H1 (cell line): ENCODE data around the gene PITPNM1. TPM values are rescaled to one million over a fixed set of nuclear protein-coding genes. Genes with fewer than 3 reads are reported as not detected.

Source experiments
- CTCF ChIA-PET: fragments of 300-600 bp; sonication (Branson Sonifier 250); formaldehyde crosslinking; loops from one replicate; lab custom pipeline; 2021; ENCODE audit not compliant: partially characterized antibody; lab: Charles Lee
- POLR2A ChIA-PET: fragments of 300-600 bp; sonication (Branson Sonifier 250); formaldehyde crosslinking; loops from one replicate; lab custom pipeline; 2021; ENCODE audit warnings: inconsistent platforms; ENCODE audit not compliant: partially characterized antibody; lab: Charles Lee
- DNase-seq, 2 experiments: peaks; one replicate each; pipeline versions ENCODE4 v3.0.0 to v3.0.0-alpha.2; 2010 to 2022; ENCODE audit warnings: low spot score in 2 of 2, low read depth in 1 of 2, mixed read lengths in 1 of 2
- FAIRE-seq: peaks from 2 replicates; lab custom pipeline; 2011; peaks lifted over from hg19 to GRCh38; lab: Jason Lieb, UNC
- H2AFZ ChIP-seq: 2 replicates; pipeline ENCODE4 v1.8.1; 2012; ENCODE audit warnings: low read length, inconsistent platforms
- H2AK5ac ChIP-seq: 2 replicates; pipeline ENCODE4 v1.6.1; 2013; ENCODE audit warnings: low read depth, low read length
- H2BK120ac ChIP-seq: replicated peaks from 2 replicates; pipeline ENCODE3; 2013; ENCODE audit warnings: low read depth, low read length, inconsistent platforms
- H2BK12ac ChIP-seq: 2 replicates; pipeline ENCODE4 v1.6.1; 2013; ENCODE audit warnings: low read depth, low read length
- H2BK15ac ChIP-seq: 2 replicates; pipeline ENCODE4 v1.6.1; 2013; ENCODE audit warnings: low read length
- H2BK20ac ChIP-seq: 2 replicates; pipeline ENCODE4 v1.6.1; 2013; ENCODE audit warnings: low read length
- H2BK5ac ChIP-seq: 2 replicates; pipeline ENCODE4 v1.6.1; 2013; ENCODE audit warnings: low read depth, low read length
- H3K14ac ChIP-seq: 2 replicates; pipeline ENCODE4 v1.6.1; 2013; ENCODE audit warnings: inconsistent platforms; ENCODE audit not compliant: insufficient read length
- H3K18ac ChIP-seq: 2 replicates; pipeline ENCODE4 v1.6.1; 2013; ENCODE audit warnings: low read length; ENCODE audit errors: extremely low read depth
- H3K23ac ChIP-seq: 2 replicates; pipeline ENCODE4 v1.6.1; 2013; ENCODE audit warnings: inconsistent platforms; ENCODE audit not compliant: insufficient read length
- H3K23me2 ChIP-seq: 2 replicates; pipeline ENCODE4 v1.6.1; 2013; ENCODE audit warnings: low read depth, low read length
- H3K27ac ChIP-seq: 2 replicates; pipeline ENCODE4 v1.6.1; 2011; ENCODE audit warnings: low read depth, low read length, inconsistent platforms
- H3K27me3 ChIP-seq, 4 experiments: replicated peaks in 1 of 4; 1 replicate in 1 of 4; 2 replicates in 3 of 4; pipeline versions ENCODE4 v1.6.1 to v1.8.1; 2011 to 2013; ENCODE audit warnings: low read length in 3 of 4, mild to moderate bottlenecking in 3 of 4, inconsistent platforms in 2 of 4, mixed read lengths in 2 of 4, moderate library complexity in 1 of 4; ENCODE audit not compliant: control insufficient read depth in 3 of 4, insufficient read depth in 3 of 4; ENCODE audit errors: extremely low read depth in 1 of 4
- H3K36me3 ChIP-seq, 4 experiments: 2 replicates each; pipeline versions ENCODE4 v1.6.1 to v1.8.1; 2011 to 2013; ENCODE audit warnings: mild to moderate bottlenecking in 4 of 4, low read length in 3 of 4, moderate library complexity in 2 of 4, control low read depth in 1 of 4, inconsistent platforms in 1 of 4; ENCODE audit not compliant: insufficient read depth in 4 of 4, control insufficient read depth in 2 of 4
- H3K4ac ChIP-seq: replicated peaks from 2 replicates; pipeline ENCODE3; 2013; ENCODE audit warnings: low read length, low read depth, mixed read lengths, inconsistent platforms; ENCODE audit not compliant: insufficient read length
- H3K4me1 ChIP-seq, 4 experiments: replicated peaks in 1 of 4; 1 replicate in 1 of 4; 2 replicates in 3 of 4; pipeline versions ENCODE4 v1.6.1 to v1.8.1; 2011 to 2013; ENCODE audit warnings: low read length in 3 of 4, inconsistent platforms in 2 of 4, mixed read lengths in 1 of 4; ENCODE audit not compliant: insufficient read depth in 4 of 4, control insufficient read depth in 3 of 4
- H3K4me2 ChIP-seq, 2 experiments: 2 replicates each; pipeline versions ENCODE4 v1.6.1 to v1.8.1; 2011 to 2013; ENCODE audit warnings: low read depth in 2 of 2, low read length in 2 of 2, control low read depth in 1 of 2, inconsistent platforms in 1 of 2, mild to moderate bottlenecking in 1 of 2; ENCODE audit not compliant: insufficient read depth in 1 of 2
- H3K4me3 ChIP-seq, 4 experiments: fragments of 200-600, 300-600 bp in 1 of 4; sonication (generic), shearing (Covaris generic), sonication (Bioruptor Twin) in 1 of 4; 2 replicates each; pipeline versions ENCODE4 v1.5.1 to v1.8.1; 2011 to 2016; ENCODE audit warnings: low read length in 4 of 4, low read depth in 3 of 4, control low read depth in 2 of 4, inconsistent platforms in 2 of 4, mild to moderate bottlenecking in 2 of 4, mixed read lengths in 1 of 4, moderate library complexity in 1 of 4; ENCODE audit not compliant: insufficient read depth in 2 of 4; ENCODE audit errors: extremely low read depth in 1 of 4
- H3K56ac ChIP-seq: replicated peaks from 2 replicates; pipeline ENCODE3; 2013; ENCODE audit warnings: low read depth, mild to moderate bottlenecking, mixed read lengths, low read length, inconsistent platforms; ENCODE audit not compliant: insufficient read length
- H3K79me1 ChIP-seq: 2 replicates; pipeline ENCODE4 v1.6.1; 2013; ENCODE audit warnings: low read depth, low read length, control low read depth
- H3K79me2 ChIP-seq, 2 experiments: 2 replicates each; pipeline versions ENCODE4 v1.6.1 to v1.8.1; 2012 to 2013; ENCODE audit warnings: low read length in 2 of 2, mild to moderate bottlenecking in 2 of 2, inconsistent platforms in 1 of 2; ENCODE audit not compliant: insufficient read depth in 2 of 2, control insufficient read depth in 1 of 2
- H3K9ac ChIP-seq, 4 experiments: replicated peaks in 1 of 4; 1 replicate in 1 of 4; 2 replicates in 3 of 4; pipeline versions ENCODE4 v1.6.1 to v1.8.1; 2011 to 2013; ENCODE audit warnings: low read depth in 3 of 4, low read length in 3 of 4, control low read depth in 2 of 4, mild to moderate bottlenecking in 2 of 4, moderate library complexity in 2 of 4, inconsistent platforms in 1 of 4; ENCODE audit errors: extremely low read depth in 1 of 4
- H3K9me3 ChIP-seq, 2 experiments: 2 replicates each; pipeline versions ENCODE4 v1.6.1 to v1.8.1; 2012 to 2013; ENCODE audit warnings: mild to moderate bottlenecking in 2 of 2, moderate library complexity in 2 of 2, control low read depth in 1 of 2, inconsistent platforms in 1 of 2, low read depth in 1 of 2, low read length in 1 of 2, mixed read lengths in 1 of 2; ENCODE audit not compliant: insufficient read depth in 2 of 2
- H4K20me1 ChIP-seq, 2 experiments: replicated peaks in 1 of 2; 2 replicates each; pipeline versions ENCODE3 to v1.8.1; 2011 to 2013; ENCODE audit warnings: inconsistent platforms in 2 of 2, low read length in 2 of 2, mild to moderate bottlenecking in 1 of 2; ENCODE audit not compliant: insufficient read depth in 2 of 2, control insufficient read depth in 1 of 2
- H4K5ac ChIP-seq: 2 replicates; pipeline ENCODE4 v1.6.1; 2013; ENCODE audit warnings: low read length, low read depth, mixed read lengths, inconsistent platforms; ENCODE audit not compliant: insufficient read length
- H4K8ac ChIP-seq: 2 replicates; pipeline ENCODE4 v1.8.0; 2013; ENCODE audit warnings: mild to moderate bottlenecking, moderate library complexity, low read length, inconsistent platforms; ENCODE audit not compliant: insufficient read depth; ENCODE audit errors: extremely low read depth
- H4K91ac ChIP-seq: replicated peaks from 2 replicates; pipeline ENCODE3; 2013; ENCODE audit warnings: low read length, mixed read lengths, inconsistent platforms; ENCODE audit not compliant: insufficient read length
- CBX8 ChIP-seq: fragments of 300-800, 300-1000 bp; sonication (generic); IDR thresholded peaks from 2 replicates; pipeline ENCODE4 v1.7.1; 2016; ENCODE audit warnings: low read depth, low read length, borderline replicate concordance
- GABPA ChIP-seq: IDR thresholded peaks from 2 replicates; pipeline ENCODE4 v1.6.1; 2011; ENCODE audit warnings: mild to moderate bottlenecking, low read length, moderate library complexity, borderline replicate concordance; ENCODE audit not compliant: insufficient read depth
- RFX5 ChIP-seq: IDR thresholded peaks from 2 replicates; pipeline ENCODE4 v1.6.1; 2011; ENCODE audit warnings: low read depth, low read length, improper control_type of control experiment, borderline replicate concordance
- SUZ12 ChIP-seq: fragments of 200-600 bp; sonication (generic); IDR thresholded peaks from 2 replicates; pipeline ENCODE4 v1.6.1; 2012; ENCODE audit warnings: mild to moderate bottlenecking, inconsistent platforms, low read length, moderate library complexity, mixed read lengths
- TEAD4 ChIP-seq: IDR thresholded peaks from 2 replicates; pipeline ENCODE4 v1.6.1; 2012; ENCODE audit warnings: low read depth, low read length, inconsistent platforms, mixed read lengths
- WGBS, 2 experiments: shearing (Covaris generic) in 1 of 2; methylation state at CpG; one replicate each; pipeline versions ENCODE4 v1.1.6 to v1.1.7; 2013 to 2015; ENCODE audit warnings: low lambda C conversion rate in 2 of 2, mixed read lengths in 2 of 2, inconsistent platforms in 1 of 2, low coverage in 1 of 2, missing lambda C conversion rate in 1 of 2; ENCODE audit not compliant: insufficient replicate concordance in 2 of 2, insufficient coverage in 1 of 2, insufficient read length in 1 of 2; ENCODE audit errors: extremely low coverage in 1 of 2, missing lambda C conversion rate in 1 of 2; 5-methylcytosine and 5-hydroxymethylcytosine counted together
- polyA plus RNA-seq, 7 experiments: library from polyadenylated mRNA; depleted of rRNA in 3 of 7; stranded (reverse) in 5 of 7; unstranded in 2 of 7; fragments of >200 nt in 5 of 7; fragments of 200-250 nt in 2 of 7; gene quantifications; 1 replicate in 5 of 7; 2 replicates in 1 of 7; 4 replicates in 1 of 7; pipeline versions ENCODE4 v1.2.1 to v1.2.3, GENCODE V29; 2011 to 2013; ENCODE audit warnings: missing spikeins in 2 of 7, mixed read lengths in 2 of 7
- total RNA-seq: library from RNA; stranded (reverse); fragmentation: NEBNext Ultra II Directional; extraction: Animal tissue kit (Norgen Biotek cat#: 25700); gene quantifications from 2 replicates; pipeline ENCODE4 v1.2.1, GENCODE V29; 2021

Gene PITPNM1
- total and polyA plus RNA-seq, 2 of the 8 experiments (the other 6 are each of a cell fraction or from before 2014, with no cell fraction given) = 27.2 to 52.7 TPM

DNA sequence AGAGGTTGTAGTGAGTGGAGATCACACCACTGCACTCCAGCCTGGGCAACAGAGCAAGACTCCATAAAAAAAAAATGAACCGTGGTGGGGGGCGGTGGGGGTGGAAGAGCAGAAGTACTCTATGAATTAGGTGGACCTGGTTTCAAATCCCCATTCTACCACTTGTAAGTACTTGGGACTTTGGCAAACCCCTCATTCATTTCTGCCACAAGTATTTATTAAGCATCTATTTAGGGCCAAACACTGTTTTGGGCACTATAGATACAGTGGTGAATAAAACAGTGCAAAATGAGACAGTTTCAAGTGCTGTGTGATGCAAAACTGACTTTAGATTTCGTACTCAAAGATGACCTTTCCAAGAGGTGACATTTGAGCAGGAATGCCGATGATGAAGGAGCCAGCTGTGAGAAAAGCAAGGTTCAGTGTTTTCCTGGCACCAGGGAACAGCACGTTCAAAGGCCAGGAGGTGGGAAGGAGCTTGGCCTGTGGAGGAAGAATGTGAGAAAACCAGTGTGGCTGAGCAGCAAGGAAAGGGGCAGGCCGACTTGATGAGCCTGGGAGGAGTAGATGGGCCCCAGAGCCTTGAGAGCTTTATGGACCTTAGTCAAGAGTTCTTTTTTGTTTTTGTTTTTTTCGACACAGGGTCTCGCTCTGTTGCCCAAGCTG, 34.7 kb downstream of the PITPNM1 start:
- no peak overlapping the region for H3K56ac ChIP-seq
- H3K79me1 ChIP-seq = no peaks in the 10 kb centered on the region; the same call in 1 of the 2 replicates
- no peak overlapping the region for H4K8ac ChIP-seq
- no peak overlapping the region for H2BK120ac ChIP-seq
- no peak overlapping the region for H4K5ac ChIP-seq
- peaks cover 0 to 9% (median 3%) of the 10 kb centered on the region in 4 experiments; a peak in 5 of 7 replicates for H3K4me1 ChIP-seq
- no peak overlapping the region for H3K4ac ChIP-seq
- no peak overlapping the region for H2AK5ac ChIP-seq
- no peak overlapping the region for H3K9ac ChIP-seq
- no peak overlapping the region for H3K14ac ChIP-seq
- H4K20me1 ChIP-seq = peaks cover 0 to 3% of the 10 kb centered on the region in 2 experiments
- ChIA-PET POLR2A (interaction anchor here (0.9 to 4.6 kb wide), 9 partner anchors 9 to 69 kb away, joined by 3 to 36 read pairs (median 4); partner anchors contain the start of genes AIP, PPP1CA, PTPRCAP and RPS6KB2), CTCF (interaction anchor here (0.9 to 1.6 kb wide), 4 partner anchors 11 to 125 kb away, joined by 3 to 7 read pairs (median 4); partner anchors contain the start of gene PPP1CA)
- no peak for FAIRE-seq
- no peak overlapping the region for H2AFZ ChIP-seq
- no peak overlapping the region for H4K91ac ChIP-seq
- no peak overlapping the region for H2BK20ac ChIP-seq
- no peak overlapping the region for H3K4me2 ChIP-seq
- H3K18ac ChIP-seq = no peak overlapping the region
- H3K4me3 ChIP-seq = no peak overlapping the region
- H3K36me3 ChIP-seq = no peaks in the 10 kb centered on the region
- 0 out of 2 replicates have a peak overlapping the region, but pooled peaks have one; percentile 68 for H2BK12ac ChIP-seq
- no peaks in the 10 kb centered on the region; the same call in 1 of the 2 replicates for H3K23me2 ChIP-seq
- no peak overlapping the region for H2BK15ac ChIP-seq
- no peak for TF ChIP-seq GABPA
- no peak for TF ChIP-seq CBX8
- no peak for TF ChIP-seq SUZ12
- no peak for TF ChIP-seq TEAD4
- no peak for TF ChIP-seq RFX5
- no peak overlapping the region for H3K27ac ChIP-seq
- no peak overlapping the region for H3K23ac ChIP-seq
- DNase-seq = no peak
- 86% methylated on average over 8 of the region's 8 CpGs; no CpG with 5 or more reads in 1 of the 2 experiments for WGBS, 2 experiments
- no peaks in the 10 kb centered on the region for H3K79me2 ChIP-seq
- no peaks in the 10 kb centered on the region for H3K27me3 ChIP-seq
- no peak overlapping the region for H2BK5ac ChIP-seq
- H3K9me3 ChIP-seq = no peaks in the 10 kb centered on the region
